Fibroblast of lung (primary cell): ENCODE results near the gene NEB. TPM values are rescaled to one million over a fixed set of nuclear protein-coding genes. Genes with fewer than 3 reads are reported as not detected.

Experiments
- DNase-seq, 2 donors: peaks; one replicate each; pipeline versions ENCODE4 v3.0.0 to v3.0.0-alpha.2; 2010; ENCODE audit warnings: low read depth in 2 of 2
- H2AFZ ChIP-seq: 2 replicates; pipeline ENCODE4 v1.5.1; 2012; ENCODE audit warnings: low read length, control low read depth, inconsistent platforms
- H3K27ac ChIP-seq: 2 replicates; pipeline ENCODE4 v1.5.1; 2011; ENCODE audit warnings: low read length, control low read depth; ENCODE audit not compliant: insufficient read depth
- H3K27me3 ChIP-seq: 2 replicates; pipeline ENCODE4 v1.5.1; 2011; ENCODE audit warnings: mild to moderate bottlenecking, low read length; ENCODE audit not compliant: control insufficient read depth, insufficient read depth
- H3K36me3 ChIP-seq: 2 replicates; pipeline ENCODE4 v1.5.1; 2011; ENCODE audit warnings: low read length; ENCODE audit not compliant: control insufficient read depth, insufficient read depth
- H3K4me1 ChIP-seq: 2 replicates; pipeline ENCODE4 v1.5.1; 2011; ENCODE audit warnings: low read length; ENCODE audit not compliant: control insufficient read depth, insufficient read depth; ENCODE audit errors: extremely low read depth
- H3K4me2 ChIP-seq: 2 replicates; pipeline ENCODE4 v1.5.1; 2011; ENCODE audit warnings: low read length, control low read depth; ENCODE audit not compliant: insufficient read depth; ENCODE audit errors: extremely low read depth
- H3K4me3 ChIP-seq, 4 experiments: fragments of 200-600 bp in 1 of 4; sonication (generic) in 1 of 4; replicated peaks in 1 of 4; 2 replicates each; pipeline ENCODE4 v1.5.1; 2011 to 2016; ENCODE audit warnings: low read length in 4 of 4, low read depth in 3 of 4, mild to moderate bottlenecking in 3 of 4, control low read depth in 2 of 4, inconsistent platforms in 1 of 4, mixed read lengths in 1 of 4; ENCODE audit not compliant: insufficient read depth in 1 of 4; ENCODE audit errors: control extremely low read depth in 1 of 4
- H3K79me2 ChIP-seq: 2 replicates; pipeline ENCODE4 v1.5.1; 2012; ENCODE audit warnings: mild to moderate bottlenecking, low read length, inconsistent platforms; ENCODE audit not compliant: control insufficient read depth, insufficient read depth
- H3K9ac ChIP-seq: 2 replicates; pipeline ENCODE4 v1.5.1; 2011; ENCODE audit warnings: mild to moderate bottlenecking, low read length, control low read depth; ENCODE audit not compliant: insufficient read depth
- H3K9me3 ChIP-seq: 2 replicates; pipeline ENCODE4 v1.5.1; 2012; ENCODE audit warnings: low read depth, low read length; ENCODE audit not compliant: control insufficient read depth, insufficient read depth
- H4K20me1 ChIP-seq: 2 replicates; pipeline ENCODE4 v1.5.1; 2011; ENCODE audit warnings: low read length; ENCODE audit not compliant: control insufficient read depth, insufficient read depth; ENCODE audit errors: extremely low read depth
- CTCF ChIP-seq, 2 donors: IDR thresholded peaks in 1 of 2; conservative IDR thresholded peaks in 1 of 2; 1 replicate in 1 of 2; 2 replicates in 1 of 2; pipeline ENCODE4 v1.5.1; 2011 to 2012; ENCODE audit warnings: low read length in 2 of 2, control low read depth in 1 of 2, inconsistent platforms in 1 of 2, low read depth in 1 of 2, mild to moderate bottlenecking in 1 of 2
- EZH2 ChIP-seq: IDR thresholded peaks from 2 replicates; pipeline ENCODE4 v1.5.1; 2012; ENCODE audit warnings: low read length, control low read depth, mild to moderate bottlenecking; ENCODE audit errors: missing control alignments
- polyA plus RNA-seq, 2 donors: library from polyadenylated mRNA; depleted of rRNA in 1 of 2; stranded (reverse) in 1 of 2; unstranded in 1 of 2; fragments of >200 nt; gene quantifications; 2 replicates each; pipeline ENCODE4 v1.2.1, GENCODE V29; 2011 to 2012; ENCODE audit warnings: missing spikeins in 1 of 2
- total RNA-seq: library from RNA; depleted of rRNA; stranded (reverse); fragments of >200 nt; gene quantifications from 2 replicates; pipeline ENCODE4 v1.2.1, GENCODE V29; 2014

The NEB gene
- total and polyA plus RNA-seq, 2 donors (not counting 1 experiment from before 2014, with no cell fraction given) = 0.17 to 0.26 TPM

GRCh38 chr2:151534001-151534400 is 200.3 kb downstream of the NEB start:
- Histone ChIP-seq H3K79me2 (no peaks in the 10 kb centered on the region), H3K36me3 (no peaks in the 10 kb centered on the region), H3K4me2 (no peak overlapping the region), H3K27ac (no peak overlapping the region), H3K27me3 (no peaks in the 10 kb centered on the region), H3K9me3 (no peaks in the 10 kb centered on the region), H3K4me3 (no peak overlapping the region), H3K9ac (no peak overlapping the region), H3K4me1 (no peaks in the 10 kb centered on the region), H2AFZ (no peak overlapping the region), H4K20me1 (no peaks in the 10 kb centered on the region)
- no peak for TF ChIP-seq CTCF (conservative IDR thresholded peaks at IDR 0.05 in 1 of 2, IDR thresholded peaks at IDR 0.05 in 1 of 2; ENCODE audit: low read depth in 1 of 2, low read length in 2 of 2)
- no peak for TF ChIP-seq EZH2
- no peak for DNase-seq

DNA sequence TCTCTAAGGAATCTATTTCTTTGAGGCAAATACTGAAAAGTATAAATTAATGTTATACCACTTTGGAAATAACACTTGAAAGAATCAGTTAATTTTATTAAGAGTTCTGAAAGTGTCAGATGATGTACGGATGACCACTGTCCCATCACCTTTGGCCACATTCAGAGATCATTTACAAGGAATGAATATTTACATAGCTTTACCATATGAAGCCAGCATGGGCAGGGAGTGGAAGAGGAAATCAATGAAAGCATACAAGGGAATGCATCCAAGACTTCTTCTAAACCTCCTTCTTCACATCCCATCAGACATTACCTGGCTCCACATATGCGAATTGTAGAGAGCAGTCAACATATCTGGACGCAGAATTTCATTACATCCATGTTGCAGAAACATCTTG is 201.1 kb downstream of the NEB start:
- H3K9me3 ChIP-seq = no peaks in the 10 kb centered on the region
- H3K27me3 ChIP-seq = no peaks in the 10 kb centered on the region
- H3K4me2 ChIP-seq = no peak overlapping the region
- H3K27ac ChIP-seq = no peak overlapping the region
- H3K4me3 ChIP-seq = no peak overlapping the region
- no peak overlapping the region for H3K9ac ChIP-seq
- TF ChIP-seq CTCF (conservative IDR thresholded peaks at IDR 0.05 in 1 of 2, IDR thresholded peaks at IDR 0.05 in 1 of 2; ENCODE audit: low read depth in 1 of 2, low read length in 2 of 2) (no peak), EZH2 (no peak)
- no peaks in the 10 kb centered on the region for H4K20me1 ChIP-seq
- H3K36me3 ChIP-seq = no peaks in the 10 kb centered on the region
- no peak overlapping the region for H2AFZ ChIP-seq
- H3K4me1 ChIP-seq = no peaks in the 10 kb centered on the region
- H3K79me2 ChIP-seq = no peaks in the 10 kb centered on the region
- DNase-seq = no peak

GRCh38 chr2:151526572-151527090 is 207.6 kb downstream of the NEB start:
- TF ChIP-seq EZH2 (no peak), CTCF (conservative IDR thresholded peaks at IDR 0.05 in 1 of 2, IDR thresholded peaks at IDR 0.05 in 1 of 2; ENCODE audit: low read depth in 1 of 2, low read length in 2 of 2) (no peak)
- Histone ChIP-seq H3K27me3 (no peaks in the 10 kb centered on the region), H3K79me2 (no peaks in the 10 kb centered on the region), H3K4me1 (no peaks in the 10 kb centered on the region), H2AFZ (no peak overlapping the region), H3K9me3 (no peaks in the 10 kb centered on the region), H3K36me3 (no peaks in the 10 kb centered on the region), H3K9ac (no peak overlapping the region), H3K27ac (no peak overlapping the region), H3K4me3 (no peak overlapping the region), H4K20me1 (no peaks in the 10 kb centered on the region), H3K4me2 (no peak overlapping the region)
- no peak for DNase-seq
